T1000 (cell line): Measurements from ENCODE around the gene MATK.
"Not testable (repeated sequence)": the region's sequence is repeated elsewhere in the genome, so short reads cannot be mapped to it uniquely, and the experiment has no call there.

Source experiments
- DNase-seq: peaks from one replicate; lab custom pipeline; 2025; ENCODE audit warnings: mixed read lengths; lab: John Stamatoyannopoulos, UW

Gene MATK

GRCh38 chr19:3770136-3770999 lies 15.8 kb downstream of the MATK start:
- DNase-seq, result no peak

GRCh38 chr19:3769494-3769893 lies 16.7 kb downstream of the MATK start:
- DNase-seq, result no peak

- no peak for DNase-seq
These were observed 17.5 kb downstream of the MATK start for GRCh38 chr19:3768748-3769099.

- DNase-seq, result no peak
These were observed 18.0 kb downstream of the MATK start for GRCh38 chr19:3768015-3768747.

GRCh38 chr19:3767050-3767449 lies 19.1 kb downstream of the MATK start:
- no peak for DNase-seq

GRCh38 chr19:3766520-3766919 lies 19.7 kb downstream of the MATK start:
- DNase-seq, result no peak

- DNase-seq, result not testable (repeated sequence)
These were observed 20.4 kb downstream of the MATK start for GRCh38 chr19:3765757-3766156.

GRCh38 chr19:3765121-3765520 lies 21.1 kb downstream of the MATK start:
- DNase-seq, result no peak

- peak; percentile 97 for DNase-seq
These were observed 23.4 kb downstream of the MATK start, which contains the start of gene MRPL54 for GRCh38 chr19:3762501-3763459. MRPL54 (plus strand) TSS chr19:3762682; CDS start chr19:3762701, 19 bp downstream.

GRCh38 chr19:3762130-3762473 lies 24.1 kb downstream of the MATK start:
- no peak for DNase-seq

- DNase-seq, result peak; percentile 84
These were observed 24.6 kb downstream of the MATK start, which contains the start of gene APBA3 for GRCh38 chr19:3761382-3762129. APBA3 (minus strand) TSS chr19:3761692; CDS start chr19:3760264, 1,428 bp downstream.

GRCh38 chr19:3760871-3761361 lies 25.3 kb downstream of the MATK start:
- no peak for DNase-seq

GRCh38 chr19:3759482-3760254 lies 26.5 kb downstream of the MATK start:
- no peak for DNase-seq

GRCh38 chr19:3758297-3758696 lies 27.9 kb downstream of the MATK start:
- DNase-seq, result not testable (repeated sequence)

- DNase-seq, result not testable (repeated sequence)
These were observed 28.5 kb downstream of the MATK start for GRCh38 chr19:3757705-3758104.

- DNase-seq, result no peak
These were observed 32.4 kb downstream of the MATK start for GRCh38 chr19:3753631-3754410.

GRCh38 chr19:3752492-3752891 lies 33.7 kb downstream of the MATK start:
- no peak for DNase-seq

- no peak for DNase-seq
These were observed 34.9 kb downstream of the MATK start for GRCh38 chr19:3751236-3751635.

- no peak for DNase-seq
These were observed 36.0 kb downstream of the MATK start for GRCh38 chr19:3750211-3750610.
